AG04450 (cell line): ENCODE measurements around the gene HAUS3. TPM values are rescaled to one million over a fixed set of nuclear protein-coding genes. Genes with fewer than 3 reads are reported as not detected.

Source experiments
- CTCF ChIA-PET: fragments of 300-600, 350-600 bp; formaldehyde crosslinking; extraction: SDS; loops from one replicate; lab custom pipeline; 2022; ENCODE audit warnings: antibody characterized with exemption, inconsistent platforms; lab: Charles Lee
- POLR2A ChIA-PET: fragments of 350-600 bp; formaldehyde crosslinking; extraction: SDS; loops from one replicate; lab custom pipeline; 2021; ENCODE audit warnings: antibody characterized with exemption, inconsistent platforms; lab: Yijun Ruan, JAX
- DNase-seq: peaks from one replicate; pipeline ENCODE4 v3.0.0-alpha.2; 2011; ENCODE audit warnings: low read depth, low spot score
- H3K27ac ChIP-seq: one replicate; pipeline ENCODE4 v1.5.1; 2012; ENCODE audit warnings: low read depth, low read length, control low read depth
- H3K27me3 ChIP-seq: one replicate; pipeline ENCODE4 v1.6.0; 2012; ENCODE audit warnings: low read length; ENCODE audit not compliant: control insufficient read depth, insufficient read depth
- H3K4me3 ChIP-seq: 2 replicates; pipeline ENCODE4 v1.5.1; 2011; ENCODE audit warnings: mild to moderate bottlenecking, low read depth, low read length, control low read depth
- H3K9me3 ChIP-seq: 2 replicates; pipeline ENCODE4 v1.5.1; 2012; ENCODE audit warnings: low read length; ENCODE audit not compliant: control insufficient read depth, insufficient read depth
- CTCF ChIP-seq: IDR thresholded peaks from 2 replicates; pipeline ENCODE4 v1.5.1; 2011; ENCODE audit warnings: low read depth, low read length, control low read depth, inconsistent platforms
- polyA plus RNA-seq: library from polyadenylated mRNA; depleted of rRNA; stranded (reverse); fragments of >200 nt; gene quantifications from 2 replicates; pipeline ENCODE4 v1.2.3, GENCODE V29; 2011

The HAUS3 gene
- polyA plus RNA-seq, 1 experiment, result 6.0 TPM

GRCh38 chr4:2272828-2273120 lies 30.9 kb upstream of the HAUS3 start:
- ChIA-PET CTCF (no interaction called here), POLR2A (no interaction called here)
- DNase-seq, result no peak
- Histone ChIP-seq H3K27ac (no peak overlapping the region), H3K4me3 (no peak overlapping the region), H3K27me3 (peaks cover 7% of the 10 kb centered on the region), H3K9me3 (no peaks in the 10 kb centered on the region; the same call in 1 of the 2 replicates)
- no peak for TF ChIP-seq CTCF

GRCh38 chr4:2272026-2272827 lies 30.3 kb upstream of the HAUS3 start:
- ChIA-PET POLR2A (interaction anchor here (1.8 kb wide), 1 partner anchor 10 kb away, joined by 4 read pairs; the partner anchor contains the start of gene MXD4), CTCF (no interaction called here)
- Histone ChIP-seq H3K27me3 (peaks cover 7% of the 10 kb centered on the region), H3K27ac (no peak overlapping the region), H3K4me3 (no peak overlapping the region), H3K9me3 (no peaks in the 10 kb centered on the region; the same call in 1 of the 2 replicates)
- TF ChIP-seq CTCF, result no peak
- DNase-seq, result no peak

- CTCF ChIA-PET, result no interaction called here
- POLR2A ChIA-PET, result interaction anchor here (1.8 kb wide), 1 partner anchor 9 kb away, joined by 4 read pairs; the partner anchor contains the start of gene MXD4
- no peak for DNase-seq
- Histone ChIP-seq H3K27me3 (peaks cover 7% of the 10 kb centered on the region), H3K4me3 (no peak overlapping the region), H3K27ac (no peak overlapping the region), H3K9me3 (no peaks in the 10 kb centered on the region; the same call in 1 of the 2 replicates)
- no peak for TF ChIP-seq CTCF
Measured at GRCh38 chr4:2271279-2272025, 29.5 kb upstream of the HAUS3 start.

- CTCF ChIA-PET, result no interaction called here
- no peak for TF ChIP-seq CTCF
- DNase-seq, result no peak
Measured at GRCh38 chr4:2270341-2271165, 28.6 kb upstream of the HAUS3 start.

More at GRCh38 chr4:2270341-2271165, 28.6 kb upstream of the HAUS3 start:
- Histone ChIP-seq H3K4me3 (no peak overlapping the region), H3K27me3 (peaks cover 2% of the 10 kb centered on the region), H3K27ac (no peak overlapping the region), H3K9me3 (no peaks in the 10 kb centered on the region; the same call in 1 of the 2 replicates)
- POLR2A ChIA-PET, result interaction anchor here (1.8 kb wide), 1 partner anchor 8 kb away, joined by 4 read pairs; the partner anchor contains the start of gene MXD4
